Measurements from ENCODE around the gene RAPGEF6. TPM values are rescaled to one million over a fixed set of nuclear protein-coding genes. Genes with fewer than 3 reads are reported as not detected.
"Not testable (repeated sequence)": the region's sequence is repeated elsewhere in the genome, so short reads cannot be mapped to it uniquely, and the experiment has no call there.

The RAPGEF6 gene
- total RNA-seq, 4 donors from 2014 or later: 17.2 to 23.3 (median 20.1) TPM

DNA sequence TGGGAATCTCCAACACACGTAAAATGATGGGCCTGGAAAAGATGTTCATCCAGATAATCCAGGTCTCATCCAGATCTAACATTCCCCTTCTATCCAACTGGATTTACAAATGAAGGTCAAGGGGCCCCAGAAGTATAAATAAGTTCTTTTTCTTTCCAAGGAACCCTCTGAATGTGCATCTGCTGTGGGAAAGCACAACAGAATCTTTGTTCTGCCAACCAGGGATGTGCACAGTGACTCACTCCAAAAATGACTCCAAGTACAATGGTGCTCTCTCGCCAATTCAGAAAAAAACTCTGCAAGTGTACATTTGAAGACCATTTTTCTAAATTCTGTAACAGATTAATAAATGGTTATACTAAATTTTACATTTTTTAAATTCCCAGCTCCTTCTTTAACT, 12.4 kb downstream of the RAPGEF6 start:
- intact Hi-C loops (cut with DNase I): no loop called here
- Histone ChIP-seq H3K27ac (replicated peaks in 1 of 4) (no peak overlapping the region), H3K4me3 (no peak overlapping the region), H3K4me1 (peaks cover 13 to 65% (median 60%) of the 10 kb centered on the region in 4 donors), H3K27me3 (no peaks in the 10 kb centered on the region), H3K9me3 (no peaks in the 10 kb centered on the region), H3K36me3 (no peaks in the 10 kb centered on the region)
- DNase-seq (ENCODE audit: extremely low spot score): no peak
- no peak for TF ChIP-seq POLR2A (IDR thresholded peaks at IDR 0.05; ENCODE audit: low read depth)
- no peak for TF ChIP-seq EP300 (IDR thresholded peaks at IDR 0.05)
- TF ChIP-seq, protein P1, sequence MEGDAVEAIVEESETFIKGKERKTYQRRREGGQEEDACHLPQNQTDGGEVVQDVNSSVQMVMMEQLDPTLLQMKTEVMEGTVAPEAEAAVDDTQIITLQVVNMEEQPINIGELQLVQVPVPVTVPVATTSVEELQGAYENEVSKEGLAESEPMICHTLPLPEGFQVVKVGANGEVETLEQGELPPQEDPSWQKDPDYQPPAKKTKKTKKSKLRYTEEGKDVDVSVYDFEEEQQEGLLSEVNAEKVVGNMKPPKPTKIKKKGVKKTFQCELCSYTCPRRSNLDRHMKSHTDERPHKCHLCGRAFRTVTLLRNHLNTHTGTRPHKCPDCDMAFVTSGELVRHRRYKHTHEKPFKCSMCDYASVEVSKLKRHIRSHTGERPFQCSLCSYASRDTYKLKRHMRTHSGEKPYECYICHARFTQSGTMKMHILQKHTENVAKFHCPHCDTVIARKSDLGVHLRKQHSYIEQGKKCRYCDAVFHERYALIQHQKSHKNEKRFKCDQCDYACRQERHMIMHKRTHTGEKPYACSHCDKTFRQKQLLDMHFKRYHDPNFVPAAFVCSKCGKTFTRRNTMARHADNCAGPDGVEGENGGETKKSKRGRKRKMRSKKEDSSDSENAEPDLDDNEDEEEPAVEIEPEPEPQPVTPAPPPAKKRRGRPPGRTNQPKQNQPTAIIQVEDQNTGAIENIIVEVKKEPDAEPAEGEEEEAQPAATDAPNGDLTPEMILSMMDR (IDR thresholded peaks at IDR 0.05): no peak
- TF ChIP-seq POLR2AphosphoS5 (IDR thresholded peaks at IDR 0.05): no peak
- WGBS: 67% methylated on average over 2 of the region's 2 CpGs

DNA sequence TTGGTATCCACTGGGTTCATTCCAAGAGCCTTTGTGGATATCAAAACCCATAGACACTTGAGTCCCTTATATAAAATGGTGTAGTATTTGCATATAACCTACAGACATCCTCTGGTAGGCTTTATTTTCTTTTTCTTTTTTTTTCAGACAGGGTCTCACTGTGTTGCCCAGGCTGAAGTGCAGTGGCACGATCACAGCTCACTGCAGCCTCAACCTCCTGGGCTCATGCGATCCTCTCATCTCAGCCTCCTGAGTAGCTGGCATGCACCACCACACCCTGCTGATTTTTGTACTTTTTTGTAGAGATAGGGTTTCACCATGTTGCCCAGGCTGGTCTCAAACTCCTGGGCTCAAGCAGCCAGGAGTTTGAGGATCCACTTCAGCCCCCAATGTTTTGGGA, 13.9 kb downstream of the RAPGEF6 start:
- 90% methylated on average over 2 of the region's 2 CpGs for WGBS
- intact Hi-C loops (cut with DNase I); DNase-seq (ENCODE audit: extremely low spot score); H3K4me3 ChIP-seq; H3K36me3 ChIP-seq; H3K27me3 ChIP-seq; H3K27ac ChIP-seq (replicated peaks in 1 of 4); H3K9me3 ChIP-seq: not testable (repeated sequence)
- peaks cover 10 to 63% (median 55%) of the 10 kb centered on the region in 4 donors for H3K4me1 ChIP-seq

DNA sequence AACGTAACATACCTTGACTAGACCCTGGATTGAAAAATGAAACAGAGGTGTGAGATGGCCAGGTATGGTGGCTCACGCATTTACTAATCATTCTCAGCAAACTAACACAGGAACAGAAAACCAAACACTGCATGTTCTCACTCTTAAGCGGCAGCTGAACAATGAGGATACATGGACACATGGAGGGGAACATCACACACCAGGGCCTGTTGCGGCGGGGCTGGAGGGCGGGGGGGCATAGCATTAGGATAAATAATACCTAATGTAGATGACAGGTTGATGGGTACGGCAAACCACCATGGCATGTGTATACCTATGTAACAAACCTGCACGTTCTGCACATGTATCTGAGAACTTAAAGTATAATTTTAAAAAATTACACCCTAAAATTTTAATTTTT, 15.9 kb downstream of the RAPGEF6 start:
- Histone ChIP-seq H3K4me1 (peaks cover 14 to 68% (median 65%) of the 10 kb centered on the region in 4 donors), H3K9me3 (no peaks in the 10 kb centered on the region), H3K4me3 (no peak overlapping the region), H3K27ac (replicated peaks in 1 of 4) (no peak overlapping the region), H3K27me3 (no peaks in the 10 kb centered on the region), H3K36me3 (no peaks in the 10 kb centered on the region)
- no peak for TF ChIP-seq POLR2AphosphoS5 (IDR thresholded peaks at IDR 0.05)
- TF ChIP-seq EP300 (IDR thresholded peaks at IDR 0.05): no peak
- TF ChIP-seq, protein P1 (IDR thresholded peaks at IDR 0.05): no peak
- TF ChIP-seq POLR2A (IDR thresholded peaks at IDR 0.05; ENCODE audit: low read depth): no peak
- no peak for DNase-seq (ENCODE audit: extremely low spot score)
- 94% methylated on average over 8 of the region's 8 CpGs for WGBS
- intact Hi-C loops (cut with DNase I): no loop called here

DNA sequence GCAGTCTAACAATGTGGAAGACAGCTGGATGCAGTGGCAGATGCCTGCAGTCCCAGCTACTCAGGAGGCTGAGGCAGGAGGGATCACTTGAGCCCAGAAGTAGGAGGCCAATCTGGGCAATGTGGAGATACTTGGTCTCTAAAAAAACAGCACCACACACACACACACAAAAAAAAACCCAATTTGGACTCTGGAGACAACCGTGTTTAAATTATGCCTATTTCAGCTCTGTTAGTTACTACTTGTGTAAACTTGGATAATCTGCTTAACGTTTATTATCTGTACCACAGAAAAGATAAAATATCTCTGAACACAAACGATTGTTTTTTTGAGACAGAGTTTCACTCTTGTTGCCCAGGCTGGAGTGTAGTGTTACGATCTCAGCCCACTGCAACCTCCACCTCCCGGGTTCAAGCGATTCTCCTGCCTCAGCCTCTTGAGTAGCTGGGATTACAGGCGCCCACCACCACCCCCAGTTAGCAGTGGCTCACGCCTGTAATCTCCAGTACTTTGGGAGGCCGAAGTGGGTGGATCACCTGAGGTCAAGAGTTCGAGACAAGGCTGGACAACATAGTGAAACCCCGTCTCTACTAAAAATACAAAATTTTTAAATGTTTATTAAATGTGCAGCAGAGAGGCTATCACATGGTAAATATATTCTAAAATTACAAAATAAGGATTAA, 17.7 kb downstream of the RAPGEF6 start:
- intact Hi-C loops (cut with DNase I): no loop called here
- peaks cover 14 to 59% (median 55%) of the 10 kb centered on the region in 4 donors for H3K4me1 ChIP-seq
- H3K27me3 ChIP-seq: no peaks in the 10 kb centered on the region
- no peak overlapping the region for H3K27ac ChIP-seq (replicated peaks in 1 of 4)
- H3K9me3 ChIP-seq: no peaks in the 10 kb centered on the region
- TF ChIP-seq POLR2A (IDR thresholded peaks at IDR 0.05; ENCODE audit: low read depth) (no peak), EP300 (IDR thresholded peaks at IDR 0.05) (no peak), POLR2AphosphoS5 (IDR thresholded peaks at IDR 0.05) (no peak)
- TF ChIP-seq, protein P1 (IDR thresholded peaks at IDR 0.05): no peak
- no peak for DNase-seq (ENCODE audit: extremely low spot score)
- no peaks in the 10 kb centered on the region for H3K36me3 ChIP-seq
- no peak overlapping the region for H3K4me3 ChIP-seq
- WGBS: 81% methylated on average over 11 of the region's 11 CpGs

DNA sequence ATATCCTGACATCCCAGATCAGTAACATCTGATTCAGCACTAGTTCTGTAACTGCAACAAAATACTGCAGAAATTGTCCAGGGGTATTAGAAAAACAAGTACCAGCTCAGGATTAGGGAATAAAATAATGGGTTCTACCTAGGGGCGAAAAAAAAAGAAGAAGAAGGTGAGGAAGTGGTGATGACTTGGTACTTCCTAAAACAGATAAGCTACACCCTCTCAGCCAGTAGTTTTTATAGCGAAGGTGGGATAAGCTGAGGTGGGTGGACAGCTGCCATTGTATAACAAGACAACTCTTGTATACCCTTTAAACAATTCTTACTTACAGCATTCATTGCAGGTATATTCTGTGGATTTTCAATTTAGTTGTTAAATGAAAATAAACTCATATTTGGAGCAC, 19.1 kb downstream of the RAPGEF6 start:
- 64% methylated on average over 2 of the region's 2 CpGs for WGBS
- Histone ChIP-seq H3K9me3 (no peaks in the 10 kb centered on the region), H3K27me3 (no peaks in the 10 kb centered on the region), H3K4me1 (peaks cover 10 to 51% (median 46%) of the 10 kb centered on the region in 4 donors), H3K27ac (replicated peaks in 1 of 4) (no peak overlapping the region), H3K4me3 (no peak overlapping the region), H3K36me3 (no peaks in the 10 kb centered on the region)
- TF ChIP-seq, protein P1 (IDR thresholded peaks at IDR 0.05): no peak
- TF ChIP-seq POLR2A (IDR thresholded peaks at IDR 0.05; ENCODE audit: low read depth) (no peak), EP300 (IDR thresholded peaks at IDR 0.05) (no peak), POLR2AphosphoS5 (IDR thresholded peaks at IDR 0.05) (no peak)
- no peak for DNase-seq (ENCODE audit: extremely low spot score)
- intact Hi-C loops (cut with DNase I): no loop called here
